UCSD-AML1 (cell line): ENCODE measurements around the gene ERGIC3.

Experiments
- DNase-seq: peaks from one replicate; lab custom pipeline; 2025; ENCODE audit not compliant: unreplicated experiment; lab: John Stamatoyannopoulos, UW

The ERGIC3 gene

GRCh38 chr20:35595901-35596300 is 54.0 kb downstream of the ERGIC3 start:
- DNase-seq = no peak

DNA sequence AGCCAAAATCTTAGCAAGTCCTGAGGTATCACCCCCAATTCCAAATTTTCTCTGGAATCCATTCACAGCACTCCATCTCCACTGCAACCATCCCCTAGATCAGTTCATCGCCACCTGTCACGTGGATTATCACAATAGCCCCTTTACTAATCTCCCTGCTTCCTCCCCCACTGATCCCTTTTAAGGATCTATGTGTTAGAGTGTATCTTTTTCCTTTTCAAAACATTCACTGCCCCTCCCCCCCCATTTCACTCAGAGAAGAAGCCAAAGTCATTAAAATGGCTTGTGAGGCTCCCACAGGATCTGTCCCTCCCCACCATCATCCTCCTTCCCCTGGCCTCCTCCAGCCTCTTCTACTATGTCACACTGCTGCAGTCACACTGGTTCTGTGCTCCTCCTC is 55.3 kb downstream of the ERGIC3 start:
- no peak for DNase-seq

DNA sequence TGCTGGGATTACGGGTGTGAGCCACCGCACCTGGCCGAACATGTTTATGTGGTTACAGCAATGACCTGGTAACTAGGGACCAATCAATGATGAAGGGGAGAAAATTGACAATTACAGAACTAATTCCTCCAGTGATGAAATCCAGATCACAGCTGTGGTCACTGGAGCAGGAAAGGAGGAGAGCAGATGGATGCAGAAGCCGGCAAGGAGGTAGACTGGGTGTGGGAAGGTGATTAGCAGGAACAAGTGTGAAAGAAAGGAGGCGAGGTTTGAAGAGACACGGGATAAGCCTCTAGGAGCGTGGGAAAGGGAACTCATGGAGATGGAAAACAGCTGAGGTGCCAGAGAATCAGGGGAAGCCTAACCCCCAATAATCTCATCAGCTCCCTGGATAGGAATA is 56.6 kb downstream of the ERGIC3 start:
- no peak for DNase-seq

GRCh38 chr20:35598899-35599775 is 57.3 kb downstream of the ERGIC3 start:
- no peak for DNase-seq

- no peak for DNase-seq
Measured at GRCh38 chr20:35599776-35600120, 57.9 kb downstream of the ERGIC3 start.

DNA sequence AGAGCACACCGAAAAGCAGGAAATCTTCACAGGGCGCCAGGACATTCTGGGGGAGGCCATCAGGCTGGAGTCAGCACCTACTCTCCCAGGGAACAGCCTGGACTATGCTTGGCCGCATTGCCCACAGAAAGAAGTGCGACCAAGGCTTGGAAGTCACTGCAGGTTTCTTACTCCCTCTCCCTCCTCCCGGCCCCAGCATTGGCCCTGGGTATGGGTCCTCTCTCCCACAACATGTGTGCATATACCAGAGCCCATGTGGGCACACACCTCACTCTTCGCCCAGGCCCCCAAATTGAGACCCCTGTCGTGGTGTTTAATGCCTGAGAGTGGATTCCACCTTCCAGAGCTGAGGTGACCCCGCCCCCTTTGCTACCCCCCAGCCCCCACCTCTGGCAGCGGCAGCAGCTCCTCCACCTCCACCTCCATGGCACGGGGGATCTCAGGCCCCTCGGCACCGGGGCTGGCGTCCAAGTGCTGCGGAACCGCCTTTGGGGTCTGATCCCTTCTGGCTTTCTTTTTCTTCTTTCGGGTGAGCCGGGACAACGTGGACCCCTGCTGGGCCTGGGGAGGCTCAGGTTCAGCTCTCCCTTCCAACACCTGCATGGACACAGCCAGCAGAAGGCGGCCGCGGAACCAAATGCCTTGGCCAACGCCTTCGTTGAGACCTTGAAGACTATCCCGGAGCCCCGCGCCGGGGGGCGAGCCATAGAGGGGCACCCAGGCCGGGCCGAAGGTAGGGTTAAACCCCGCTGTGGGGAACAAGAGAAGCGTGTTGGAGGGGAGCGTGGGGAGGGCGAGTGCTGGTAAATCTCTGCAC is 58.5 kb downstream of the ERGIC3 start:
- no peak for DNase-seq

DNA sequence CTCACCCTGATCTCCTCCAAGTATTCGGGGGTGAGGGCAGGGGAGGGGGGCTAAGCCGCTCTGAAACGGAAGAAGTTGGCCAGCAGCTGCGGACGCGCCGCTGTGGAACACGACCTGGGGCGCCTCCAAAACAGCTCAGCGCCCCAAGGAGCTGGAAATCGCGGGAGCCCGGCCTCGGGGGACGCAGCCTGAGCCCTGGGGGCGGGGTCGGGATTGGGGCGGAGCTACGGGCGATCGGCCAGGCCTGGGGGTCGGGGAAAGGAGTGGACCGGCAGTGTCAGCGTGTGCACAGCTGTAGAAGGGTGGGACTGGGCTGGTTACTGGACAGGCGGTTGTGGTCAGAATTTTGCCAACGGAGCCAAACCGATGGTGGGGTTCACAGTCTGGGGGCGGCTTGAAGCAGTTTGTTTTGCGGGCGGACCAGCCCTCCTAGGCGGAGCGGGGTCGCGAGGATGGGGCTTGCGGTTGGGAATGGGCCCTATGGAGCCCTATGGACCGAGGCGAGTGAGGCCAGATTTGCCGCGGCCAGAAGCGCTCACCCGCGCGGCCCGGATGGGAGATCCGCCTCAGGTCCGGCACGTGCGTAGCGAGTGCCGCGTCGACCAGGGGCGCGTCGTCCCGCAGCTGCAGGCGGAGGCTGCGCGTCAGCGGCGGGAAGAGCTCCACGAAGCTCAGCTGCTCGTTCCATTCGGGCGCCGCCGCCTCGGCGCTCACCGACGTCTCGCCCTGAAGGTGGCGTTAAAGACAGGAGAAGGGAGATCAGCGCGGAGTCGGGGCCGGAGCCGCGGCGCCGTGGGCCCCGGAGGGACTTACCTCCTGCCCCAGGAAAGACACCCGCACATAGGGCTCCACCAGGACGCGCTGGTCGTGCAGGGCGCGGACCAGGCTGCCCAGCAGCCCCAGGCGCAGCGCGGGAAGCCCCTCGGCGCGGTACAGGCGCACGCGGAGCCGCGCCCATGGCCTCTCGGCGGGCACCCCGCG is 59.4 kb downstream of the ERGIC3 start:
- DNase-seq = peak; percentile 77

DNA sequence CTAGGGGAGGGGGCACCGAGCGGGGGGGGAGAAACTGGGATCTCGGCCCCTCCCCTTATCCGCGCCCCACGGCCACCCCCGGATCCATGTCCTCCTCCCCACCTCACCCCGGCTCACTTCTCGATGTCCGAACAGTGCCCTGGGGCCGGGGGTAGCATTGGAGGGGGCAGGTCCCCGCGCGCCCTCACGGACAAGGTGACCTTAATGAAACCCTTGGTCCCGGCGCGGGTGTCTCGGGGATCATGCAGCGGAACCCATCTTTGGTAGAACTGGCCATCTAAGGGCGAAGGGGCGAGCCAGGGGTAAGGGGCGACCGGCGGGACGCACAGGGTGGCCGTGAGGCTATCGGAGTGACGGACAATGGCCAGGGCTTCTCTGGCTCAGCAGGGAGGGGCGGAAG is 60.1 kb downstream of the ERGIC3 start:
- no peak for DNase-seq

DNA sequence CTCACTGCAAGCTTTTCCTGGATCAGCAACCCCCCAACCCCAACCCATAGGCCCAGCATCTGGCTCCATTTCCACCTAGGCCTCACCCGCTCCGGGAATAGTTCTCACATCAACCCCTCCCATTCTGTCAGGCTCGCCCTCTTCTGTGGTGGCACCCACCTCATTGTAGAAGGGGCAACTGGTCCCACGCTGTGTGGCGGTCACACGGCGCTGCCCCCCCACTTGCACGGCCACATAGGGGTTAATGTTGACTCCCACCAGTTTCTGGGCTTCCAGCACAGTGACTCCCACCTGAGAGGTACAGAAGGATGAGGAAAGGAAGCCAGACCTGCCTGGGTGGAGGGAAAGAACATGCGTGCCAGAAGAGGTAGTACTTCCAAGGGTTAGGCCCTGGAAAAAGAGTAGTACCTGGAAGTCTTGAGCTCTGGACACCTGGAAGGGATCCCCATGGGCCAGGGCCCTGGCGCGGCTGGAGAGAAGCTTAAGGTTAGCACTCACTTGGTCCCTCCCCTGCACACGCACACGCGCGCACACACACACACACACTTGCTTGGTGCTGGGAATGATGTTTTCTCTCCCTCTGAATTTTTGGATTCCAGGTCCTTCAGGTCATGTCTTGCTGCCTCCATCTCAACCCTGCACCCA is 61.1 kb downstream of the ERGIC3 start:
- no peak for DNase-seq

DNA sequence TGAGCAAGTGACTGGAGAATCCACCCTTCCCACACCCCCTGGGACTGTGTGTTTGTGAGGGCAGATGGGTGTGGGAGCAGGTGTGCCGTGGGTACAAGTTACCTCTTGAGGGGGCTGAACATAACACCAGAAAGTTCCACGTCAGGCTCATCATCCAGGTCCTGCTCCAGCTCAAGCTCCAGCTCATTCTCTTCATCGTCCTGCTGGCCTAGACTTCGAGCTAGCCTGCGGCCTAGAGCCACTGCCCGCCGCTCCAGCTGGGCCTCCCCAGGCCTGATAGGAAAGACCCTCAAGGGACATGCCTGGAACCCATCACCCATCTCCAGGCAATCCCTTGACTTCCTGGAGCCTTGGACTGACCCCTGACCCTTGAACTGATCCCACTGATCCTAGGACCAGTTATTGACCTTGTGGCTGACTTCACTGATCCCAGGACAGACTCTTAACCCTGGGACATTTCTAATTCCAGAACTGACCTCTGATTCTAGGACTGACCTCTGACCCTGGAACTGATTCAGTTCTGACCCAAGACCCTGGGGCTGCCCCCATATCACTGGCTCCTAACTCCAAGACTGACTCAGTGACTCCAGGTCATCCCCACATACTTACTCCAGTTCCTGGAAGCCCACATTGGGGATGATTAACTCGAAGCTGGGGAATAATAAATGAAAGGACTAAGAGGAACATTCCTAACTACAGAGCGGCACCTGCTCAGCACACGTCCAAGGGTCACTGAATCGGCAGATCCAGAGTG is 62.0 kb downstream of the ERGIC3 start:
- no peak for DNase-seq

GRCh38 chr20:35604449-35604747 is 62.5 kb downstream of the ERGIC3 start:
- peak; percentile 32 for DNase-seq

GRCh38 chr20:35606127-35606526 is 64.2 kb downstream of the ERGIC3 start:
- no peak for DNase-seq
